ENCODE results near the gene IQCM.
"Not testable (repeated sequence)": the region's sequence is repeated elsewhere in the genome, so short reads cannot be mapped to it uniquely, and the experiment has no call there.

Gene IQCM

DNA sequence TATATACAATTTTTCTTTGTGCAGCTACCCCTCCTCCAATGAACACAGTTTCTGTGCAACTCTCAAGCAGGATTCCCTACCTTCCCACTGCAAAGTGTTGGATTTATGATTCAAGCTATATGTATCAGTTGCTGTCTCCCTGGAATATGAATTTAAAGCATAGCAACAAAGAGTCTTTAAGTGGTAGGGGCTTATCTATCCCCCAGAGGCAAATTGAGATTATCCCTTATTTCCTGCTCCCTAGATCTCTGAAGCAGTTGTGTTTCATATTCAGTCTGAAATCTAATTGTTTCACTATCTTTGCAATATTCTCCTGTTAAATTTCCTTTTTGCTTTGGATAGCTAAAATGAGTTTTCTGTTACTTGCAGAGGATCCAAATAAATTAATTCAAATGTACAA is 263.0 kb downstream of the IQCM start:
- no peak for DNase-seq

DNA sequence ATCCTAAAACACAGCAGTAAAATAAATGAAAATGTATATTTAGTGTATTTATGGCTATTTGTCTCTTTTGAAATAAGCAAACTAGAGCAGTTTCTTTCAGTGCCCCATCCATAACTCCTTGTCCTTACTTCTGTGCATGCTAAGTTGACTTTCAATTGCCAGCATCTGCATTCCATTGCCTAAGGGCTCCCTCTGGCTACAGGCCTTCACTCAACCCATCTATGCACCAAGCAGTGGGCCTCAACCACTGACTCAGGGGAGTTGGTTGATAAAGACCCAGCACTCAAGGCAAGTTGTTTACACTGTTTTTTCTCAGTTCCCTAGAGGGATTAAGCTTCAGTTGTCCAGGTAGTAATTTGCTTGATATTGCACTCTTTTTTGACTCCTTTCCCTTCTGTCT is 265.7 kb downstream of the IQCM start:
- DNase-seq: no peak

DNA sequence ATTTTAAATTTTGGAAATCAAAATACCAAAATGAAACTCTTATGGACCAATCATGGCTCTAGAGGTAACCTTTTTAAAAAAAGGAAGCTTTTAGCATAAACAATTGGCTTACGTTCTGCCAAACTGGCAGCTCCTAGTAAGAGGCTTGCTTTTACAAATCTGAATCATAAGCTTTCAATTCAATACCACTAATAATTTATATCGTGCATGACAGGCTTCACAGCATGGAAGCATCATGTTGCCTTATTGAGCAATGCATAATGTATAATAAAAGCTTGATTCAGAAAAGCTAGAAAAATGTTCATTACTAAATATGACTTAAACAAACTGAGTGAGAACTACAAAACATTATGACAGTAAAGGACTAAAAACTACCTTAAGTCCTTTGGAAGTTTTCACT is 280.9 kb downstream of the IQCM start:
- no peak for DNase-seq

- DNase-seq: no peak
Measured at GRCh38 chr4:149531861-149532260, 283.8 kb downstream of the IQCM start.

GRCh38 chr4:149523039-149523438 is 292.6 kb downstream of the IQCM start:
- DNase-seq: no peak

GRCh38 chr4:149521611-149522425 is 293.8 kb downstream of the IQCM start:
- DNase-seq: no peak

DNA sequence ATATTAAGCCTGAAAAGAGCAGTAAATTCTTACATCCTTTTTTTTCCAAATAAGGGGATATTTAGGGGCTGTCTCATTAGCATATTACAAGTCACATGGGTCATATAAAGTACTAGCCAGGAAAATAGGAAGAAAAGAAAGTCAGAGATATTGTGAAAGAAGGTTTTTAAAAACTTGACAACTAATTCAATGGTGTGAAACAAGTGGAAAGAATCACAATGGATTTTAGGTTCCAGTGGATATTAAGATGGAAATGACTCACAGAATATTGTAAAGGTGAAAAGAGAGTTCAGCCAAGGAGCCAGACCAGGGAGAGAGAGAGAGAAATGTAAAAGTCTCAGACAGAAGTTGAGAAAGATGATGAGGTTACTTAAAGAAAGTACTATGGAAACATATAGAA is 297.2 kb downstream of the IQCM start:
- no peak for DNase-seq

- no peak for DNase-seq
Measured at GRCh38 chr4:149513081-149513480, 302.6 kb downstream of the IQCM start.

DNA sequence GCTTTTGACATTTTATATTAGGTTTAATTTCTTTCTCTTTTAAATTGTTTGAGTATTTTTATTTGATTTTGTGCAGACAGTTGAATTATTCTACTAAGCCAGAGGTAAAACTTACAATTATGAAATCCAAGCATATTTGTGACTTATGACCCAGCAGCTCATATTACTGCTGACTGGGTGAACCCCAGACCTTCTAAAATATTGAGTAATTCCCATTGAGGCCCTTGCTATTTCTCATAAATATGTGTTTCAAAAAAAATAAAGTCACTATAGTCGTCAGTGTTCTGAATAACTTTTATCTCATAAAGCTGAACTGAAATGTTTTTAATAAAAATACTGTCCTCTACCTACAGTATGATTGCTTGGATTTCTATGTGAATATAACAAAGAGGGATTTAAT is 303.1 kb downstream of the IQCM start:
- no peak for DNase-seq

DNA sequence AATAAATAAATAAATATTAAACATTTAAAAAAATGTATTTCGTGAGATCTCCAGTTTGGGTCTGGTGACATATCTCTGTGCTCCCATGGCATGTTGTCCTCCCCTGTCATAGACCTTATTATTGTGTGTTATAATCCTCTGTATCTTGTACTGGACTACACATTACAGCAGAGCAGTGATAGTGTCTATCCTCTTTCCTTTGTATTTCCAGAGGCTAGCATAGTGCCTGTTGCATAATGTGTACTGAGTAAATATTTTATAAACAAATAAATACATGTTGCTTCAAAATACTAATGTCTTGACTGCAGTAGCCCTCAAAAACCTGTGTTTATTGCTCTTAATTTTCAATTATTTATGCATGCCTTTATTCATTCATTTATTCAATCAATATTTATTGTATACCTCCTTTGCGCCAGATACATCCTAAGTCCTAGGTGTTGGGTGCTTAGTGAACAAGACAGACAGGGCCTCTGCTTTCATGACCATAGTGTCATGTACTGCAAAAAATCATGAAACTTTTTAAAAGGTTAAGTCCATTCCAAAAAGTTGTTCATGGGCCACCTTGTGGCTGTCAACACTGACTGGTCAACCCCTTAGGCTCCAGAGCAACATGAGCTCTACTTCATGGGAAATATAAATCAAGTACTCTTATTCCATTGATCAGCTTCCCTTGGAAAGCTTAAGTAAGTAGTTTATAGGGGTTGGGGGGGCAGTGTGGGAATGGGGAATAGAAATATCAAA is 303.9 kb downstream of the IQCM start:
- DNase-seq: no peak

- DNase-seq: not testable (repeated sequence)
Measured at GRCh38 chr4:149507309-149507708, 308.3 kb downstream of the IQCM start.

GRCh38 chr4:149500806-149501205 is 314.8 kb downstream of the IQCM start:
- no peak for DNase-seq

- no peak for DNase-seq
Measured at GRCh38 chr4:149499726-149500125, 315.9 kb downstream of the IQCM start.

- DNase-seq: no peak
Measured at GRCh38 chr4:149498246-149498645, 317.4 kb downstream of the IQCM start.

DNA sequence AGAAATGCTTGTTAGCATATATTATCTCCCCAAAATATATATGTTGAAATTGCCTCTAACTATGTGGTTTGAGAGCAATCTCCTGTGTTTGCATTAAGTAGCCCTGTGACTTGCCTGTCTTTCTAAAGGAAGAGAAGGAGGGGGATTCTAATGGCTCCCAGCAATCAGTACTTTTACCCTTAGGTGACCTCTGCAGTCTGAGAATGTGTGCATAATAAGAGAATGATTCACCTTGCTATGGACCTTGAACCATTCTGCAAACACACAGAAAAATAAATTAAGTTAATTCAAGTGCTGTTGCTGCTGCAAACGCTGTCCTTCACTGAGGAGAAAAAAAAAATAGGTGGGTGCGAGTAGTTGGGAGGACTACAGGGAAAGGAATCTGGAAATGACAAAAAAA is 322.2 kb downstream of the IQCM start:
- DNase-seq: no peak

DNA sequence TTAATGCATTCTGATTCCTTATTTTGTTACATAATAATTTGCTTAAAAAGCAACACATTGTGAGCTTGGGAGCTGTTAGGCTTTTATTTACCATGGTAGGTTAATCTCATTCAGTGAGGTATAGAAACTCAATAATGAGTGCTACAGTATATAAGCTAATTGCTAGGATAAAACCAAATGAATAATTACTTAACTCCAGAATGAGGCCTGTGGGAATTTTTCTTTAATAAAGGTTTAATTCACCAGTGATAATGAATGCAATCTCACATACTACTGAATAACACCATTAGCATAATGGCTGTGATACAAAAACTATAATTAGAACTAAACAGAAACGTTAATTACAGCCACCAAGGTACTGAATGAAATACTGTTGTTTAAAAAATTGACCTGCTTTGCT is 326.3 kb downstream of the IQCM start:
- no peak for DNase-seq

DNA sequence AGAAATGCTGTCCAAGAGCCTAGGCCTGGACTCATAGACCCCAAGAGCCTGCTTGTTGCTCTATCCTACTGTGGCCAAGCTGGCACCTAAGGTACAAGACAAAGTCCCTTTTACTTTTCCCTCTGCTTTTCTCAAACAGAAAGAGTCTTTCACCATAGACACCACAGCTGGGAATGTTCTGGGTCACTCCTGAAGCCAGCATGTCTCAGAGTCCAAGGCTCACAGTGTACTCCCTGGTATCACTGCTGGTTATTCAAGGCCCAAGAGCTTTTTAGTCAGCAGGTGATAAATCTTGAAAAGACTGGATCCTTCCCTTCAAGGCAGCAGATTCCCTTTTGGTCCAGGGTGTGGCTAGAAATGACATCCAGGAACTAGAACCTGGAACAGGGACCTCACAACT is 328.8 kb downstream of the IQCM start:
- no peak for DNase-seq

- not testable (repeated sequence) for DNase-seq
Measured at GRCh38 chr4:149468669-149469068, 347.0 kb downstream of the IQCM start.

- DNase-seq: no peak
Measured at GRCh38 chr4:149466446-149466845, 349.2 kb downstream of the IQCM start.

DNA sequence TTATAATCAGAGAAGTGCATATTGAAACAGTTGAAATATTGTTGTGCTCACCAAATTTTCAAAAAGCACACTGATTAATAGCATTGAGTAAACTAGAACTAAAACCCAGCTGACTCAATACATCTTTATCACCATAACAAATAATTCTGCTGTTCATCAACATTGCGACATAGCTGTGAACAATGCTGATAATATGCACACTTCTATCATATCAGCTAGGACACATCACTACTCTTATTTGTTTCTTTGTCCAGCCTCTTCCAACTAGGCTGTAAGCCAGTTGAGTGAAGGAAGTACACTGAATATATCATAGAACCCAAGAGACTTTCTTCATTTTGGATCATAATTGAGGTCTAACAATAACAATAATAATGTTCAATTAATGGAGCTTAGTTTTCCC is 349.7 kb downstream of the IQCM start:
- DNase-seq: no peak

DNA sequence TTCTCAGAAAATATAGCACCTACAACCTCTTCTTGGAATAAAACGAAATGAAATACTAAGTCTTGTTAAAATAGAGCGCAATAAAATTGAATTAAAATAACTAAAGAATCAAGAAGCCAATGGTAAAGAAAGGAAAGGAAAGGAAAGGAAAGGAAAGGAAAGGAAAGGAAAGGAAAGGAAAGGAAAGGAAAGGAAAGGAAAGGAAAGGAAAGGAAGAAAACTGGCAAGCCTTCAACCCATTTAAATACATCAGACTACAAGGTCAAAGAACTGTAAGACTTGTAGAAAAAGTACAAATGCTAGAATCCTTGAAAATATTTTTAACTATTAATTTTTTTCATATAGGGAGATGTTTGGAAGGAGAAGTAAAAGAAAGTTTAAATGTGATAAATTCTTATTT is 372.1 kb downstream of the IQCM start:
- no peak for DNase-seq

DNA sequence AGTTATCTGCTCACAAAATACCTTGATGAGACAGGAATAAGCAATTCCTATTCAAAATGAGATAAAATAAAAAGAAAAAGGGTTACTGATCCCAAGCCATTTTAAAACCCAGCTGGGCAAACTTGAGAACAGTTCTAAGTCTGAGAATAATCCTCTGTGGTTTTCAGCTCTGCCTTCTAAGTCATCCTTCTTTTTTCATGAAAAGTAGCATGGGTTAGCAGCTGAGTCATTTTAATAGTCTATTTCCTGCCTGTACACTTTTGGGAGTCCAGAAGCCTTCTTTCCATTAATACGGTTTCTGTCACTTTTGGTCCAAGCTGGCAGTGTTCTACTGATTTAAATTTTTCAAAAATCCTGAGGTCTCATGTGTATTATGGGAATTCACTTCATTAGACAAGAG is 374.3 kb downstream of the IQCM start:
- no peak for DNase-seq

- no peak for DNase-seq
Measured at GRCh38 chr4:149426461-149426860, 389.2 kb downstream of the IQCM start.

- no peak for DNase-seq
Measured at GRCh38 chr4:149409555-149409962, 406.1 kb downstream of the IQCM start.

GRCh38 chr4:149409146-149409545 is 406.5 kb downstream of the IQCM start:
- DNase-seq: no peak
